Measurements from ENCODE around the gene DCXR.

DNA sequence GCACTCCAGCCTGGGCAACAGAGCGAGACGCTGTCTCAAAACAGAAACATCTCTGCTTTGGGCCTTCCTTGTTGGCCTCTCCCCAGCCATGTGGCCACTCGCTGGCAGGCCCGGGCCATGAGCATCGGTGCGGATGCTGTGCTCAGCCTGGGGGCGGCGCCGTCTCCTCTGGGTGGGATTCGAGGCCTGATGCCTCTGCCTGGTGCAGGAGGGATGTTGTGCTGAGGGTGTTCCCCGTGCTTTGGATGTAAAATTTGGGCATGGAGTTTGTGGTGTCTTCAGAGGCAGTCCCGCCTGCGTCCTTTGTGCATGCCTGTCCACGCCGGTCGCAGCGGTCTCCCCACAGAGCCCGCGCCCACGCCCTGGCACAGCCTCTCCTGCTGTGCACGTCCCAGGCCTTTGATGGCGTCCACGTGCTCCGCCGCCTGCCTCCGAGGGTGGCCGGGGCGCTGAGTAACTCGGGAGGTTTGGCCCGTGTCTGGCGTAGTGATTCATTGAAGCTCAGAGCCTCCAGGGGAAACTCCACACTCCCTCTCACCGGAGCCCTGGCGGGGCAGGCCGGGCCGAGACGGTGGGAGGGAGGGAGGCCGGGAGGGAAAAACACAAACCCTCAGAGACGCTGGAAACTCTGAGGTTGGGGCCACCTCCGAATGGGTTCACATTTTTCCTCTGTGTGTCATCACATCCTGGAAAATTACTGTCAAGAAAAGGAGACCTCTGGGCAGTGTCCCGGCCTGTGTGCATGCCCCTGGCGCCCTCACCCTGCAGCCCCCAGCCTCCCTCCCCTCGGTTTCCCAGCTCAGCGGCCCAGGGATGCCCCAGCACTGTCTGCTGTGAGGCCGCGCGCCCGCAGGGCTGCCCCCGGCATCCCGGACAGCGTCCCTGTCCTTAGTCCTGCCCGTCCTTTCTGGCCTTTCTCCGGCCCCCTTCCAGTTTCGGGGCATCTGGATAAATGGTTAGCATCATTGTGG is 33.8 kb downstream of the DCXR start:
- TF ChIP-seq, protein P1, sequence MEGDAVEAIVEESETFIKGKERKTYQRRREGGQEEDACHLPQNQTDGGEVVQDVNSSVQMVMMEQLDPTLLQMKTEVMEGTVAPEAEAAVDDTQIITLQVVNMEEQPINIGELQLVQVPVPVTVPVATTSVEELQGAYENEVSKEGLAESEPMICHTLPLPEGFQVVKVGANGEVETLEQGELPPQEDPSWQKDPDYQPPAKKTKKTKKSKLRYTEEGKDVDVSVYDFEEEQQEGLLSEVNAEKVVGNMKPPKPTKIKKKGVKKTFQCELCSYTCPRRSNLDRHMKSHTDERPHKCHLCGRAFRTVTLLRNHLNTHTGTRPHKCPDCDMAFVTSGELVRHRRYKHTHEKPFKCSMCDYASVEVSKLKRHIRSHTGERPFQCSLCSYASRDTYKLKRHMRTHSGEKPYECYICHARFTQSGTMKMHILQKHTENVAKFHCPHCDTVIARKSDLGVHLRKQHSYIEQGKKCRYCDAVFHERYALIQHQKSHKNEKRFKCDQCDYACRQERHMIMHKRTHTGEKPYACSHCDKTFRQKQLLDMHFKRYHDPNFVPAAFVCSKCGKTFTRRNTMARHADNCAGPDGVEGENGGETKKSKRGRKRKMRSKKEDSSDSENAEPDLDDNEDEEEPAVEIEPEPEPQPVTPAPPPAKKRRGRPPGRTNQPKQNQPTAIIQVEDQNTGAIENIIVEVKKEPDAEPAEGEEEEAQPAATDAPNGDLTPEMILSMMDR (IDR thresholded peaks at IDR 0.05; ENCODE audit: low read depth, low read length): no peak
- TF ChIP-seq POLR2A (IDR thresholded peaks at IDR 0.05; ENCODE audit: extremely low read depth, insufficient read length) (no peak), MYC (IDR thresholded peaks at IDR 0.05; ENCODE audit: low read depth, low read length) (no peak)
- TF ChIP-seq, protein P2, sequence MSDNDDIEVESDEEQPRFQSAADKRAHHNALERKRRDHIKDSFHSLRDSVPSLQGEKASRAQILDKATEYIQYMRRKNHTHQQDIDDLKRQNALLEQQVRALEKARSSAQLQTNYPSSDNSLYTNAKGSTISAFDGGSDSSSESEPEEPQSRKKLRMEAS (IDR thresholded peaks at IDR 0.05; ENCODE audit: low read depth, low read length): no peak
